Tibial artery (tissue), 4 donors: ENCODE results near the gene ADAM15.

Source experiments
- DNase-seq, 2 donors: peaks; one replicate each; pipeline ENCODE4 v3.0.0-alpha.2; 2019
- H3K27ac ChIP-seq, 2 donors: fragments of 200-600 bp; sonication (generic) in 1 of 2; 1 replicate in 1 of 2; 2 replicates in 1 of 2; pipeline ENCODE4 v1.5.1; 2018 to 2019; ENCODE audit warnings: mild to moderate bottlenecking in 1 of 2
- H3K27me3 ChIP-seq, 2 donors: fragments of 200-600 bp; sonication (generic) in 1 of 2; one replicate each; pipeline versions ENCODE4 v1.5.1 to v1.6.0; 2016 to 2019
- H3K36me3 ChIP-seq, 3 donors: fragments of 200-600 bp; sonication (generic) in 2 of 3; one replicate each; pipeline ENCODE4 v1.5.1; 2016 to 2019; ENCODE audit warnings: mild to moderate bottlenecking in 2 of 3
- H3K4me1 ChIP-seq, 4 donors: fragments of 200-600 bp; sonication (generic) in 2 of 4; 1 replicate in 3 of 4; 2 replicates in 1 of 4; pipeline ENCODE4 v1.5.1; 2016 to 2019
- H3K4me3 ChIP-seq, 2 donors: fragments of 200-600 bp; sonication (generic) in 1 of 2; 1 replicate in 1 of 2; 2 replicates in 1 of 2; pipeline ENCODE4 v1.5.1; 2018 to 2019; ENCODE audit warnings: mild to moderate bottlenecking in 2 of 2
- H3K9me3 ChIP-seq, 3 donors: fragments of 200-600 bp; sonication (generic) in 1 of 3; one replicate each; pipeline ENCODE4 v1.5.1; 2016 to 2019
- intact Hi-C: fragments of 100-400 bp; cut with DNase I; formaldehyde crosslinking; loops from one replicate; pipeline ENCODE4 v1.15.0; 2023; ENCODE audit warnings: low total_unique reads
- TF ChIP-seq, protein P1 (sequence below), 2 experiments: fragments of 200-600 bp in 1 of 2; fragments of 450-650 bp in 1 of 2; IDR thresholded peaks; one replicate each; pipeline ENCODE4 v1.5.1; 2017 to 2019; ENCODE audit warnings: antibody characterized with exemption in 2 of 2, mild to moderate bottlenecking in 1 of 2, moderate library complexity in 1 of 2

Gene ADAM15

DNA sequence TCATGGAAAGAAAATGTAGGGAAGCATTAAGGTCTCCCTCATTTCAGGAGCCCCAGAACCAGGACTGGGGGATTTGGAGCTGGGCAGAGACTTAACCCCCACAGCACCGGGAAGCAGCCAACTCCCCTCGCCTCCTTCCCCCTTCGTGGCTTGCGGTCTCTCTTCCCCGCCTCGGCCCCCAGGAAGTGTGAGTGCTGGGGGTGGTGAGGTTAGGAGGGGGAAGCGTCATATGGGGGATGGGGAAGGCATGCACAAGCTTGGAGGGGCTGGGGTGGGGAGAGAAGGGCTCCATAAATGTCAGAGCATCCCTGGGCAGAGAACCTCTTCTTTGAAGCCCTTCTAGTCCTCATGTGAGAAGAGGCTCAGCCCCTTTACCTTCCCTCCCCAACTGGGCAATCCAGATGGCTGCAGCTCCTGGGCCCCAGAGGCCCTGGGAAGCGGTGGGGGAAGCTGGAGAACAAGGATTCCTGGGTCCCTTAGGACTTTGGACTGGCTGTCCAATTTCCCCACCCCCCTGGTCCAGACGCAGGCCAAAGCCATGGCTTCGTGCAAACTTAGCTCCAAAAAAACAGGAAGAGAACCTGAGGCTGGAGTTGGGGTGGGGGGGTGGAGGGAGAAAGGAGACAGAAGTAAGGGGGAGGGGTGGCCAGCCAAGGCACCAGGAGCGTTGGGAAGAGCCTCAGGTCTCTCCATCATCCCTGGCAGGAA, 40.8 kb upstream of the ADAM15 start:
- H3K36me3 ChIP-seq, result peaks cover 0 to 30% (median 11%) of the 10 kb centered on the region in 3 donors

GRCh38 chr1:155011004-155011416, 40.1 kb upstream of the ADAM15 start:
- H3K27ac ChIP-seq, result peak overlapping the region; percentile 59 to 65
- H3K4me3 ChIP-seq, result no peak overlapping the region
- H3K36me3 ChIP-seq, result peaks cover 0 to 36% (median 15%) of the 10 kb centered on the region in 3 donors
- H3K27me3 ChIP-seq, result no peaks in the 10 kb centered on the region
- intact Hi-C loops, result no loop called here
- DNase-seq, result peak in 1 of 2 donors; percentile 58
- H3K9me3 ChIP-seq, result no peaks in the 10 kb centered on the region
- TF ChIP-seq, protein P1, sequence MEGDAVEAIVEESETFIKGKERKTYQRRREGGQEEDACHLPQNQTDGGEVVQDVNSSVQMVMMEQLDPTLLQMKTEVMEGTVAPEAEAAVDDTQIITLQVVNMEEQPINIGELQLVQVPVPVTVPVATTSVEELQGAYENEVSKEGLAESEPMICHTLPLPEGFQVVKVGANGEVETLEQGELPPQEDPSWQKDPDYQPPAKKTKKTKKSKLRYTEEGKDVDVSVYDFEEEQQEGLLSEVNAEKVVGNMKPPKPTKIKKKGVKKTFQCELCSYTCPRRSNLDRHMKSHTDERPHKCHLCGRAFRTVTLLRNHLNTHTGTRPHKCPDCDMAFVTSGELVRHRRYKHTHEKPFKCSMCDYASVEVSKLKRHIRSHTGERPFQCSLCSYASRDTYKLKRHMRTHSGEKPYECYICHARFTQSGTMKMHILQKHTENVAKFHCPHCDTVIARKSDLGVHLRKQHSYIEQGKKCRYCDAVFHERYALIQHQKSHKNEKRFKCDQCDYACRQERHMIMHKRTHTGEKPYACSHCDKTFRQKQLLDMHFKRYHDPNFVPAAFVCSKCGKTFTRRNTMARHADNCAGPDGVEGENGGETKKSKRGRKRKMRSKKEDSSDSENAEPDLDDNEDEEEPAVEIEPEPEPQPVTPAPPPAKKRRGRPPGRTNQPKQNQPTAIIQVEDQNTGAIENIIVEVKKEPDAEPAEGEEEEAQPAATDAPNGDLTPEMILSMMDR (IDR thresholded peaks at IDR 0.05), result no peak
- peaks cover 0 to 76% (median 46%) of the 10 kb centered on the region in 4 donors for H3K4me1 ChIP-seq

More for the DNA sequence above, 40.8 kb upstream of the ADAM15 start:
- H3K4me3 ChIP-seq, result no peak overlapping the region
- H3K9me3 ChIP-seq, result no peaks in the 10 kb centered on the region
- no peak for DNase-seq
- no peaks in the 10 kb centered on the region for H3K27me3 ChIP-seq
- TF ChIP-seq, protein P1 (IDR thresholded peaks at IDR 0.05), result no peak
- peak overlapping the region; percentile 59 to 65 for H3K27ac ChIP-seq
- peaks cover 0 to 83% (median 52%) of the 10 kb centered on the region in 4 donors for H3K4me1 ChIP-seq
- intact Hi-C loops, result no loop called here

- H3K27me3 ChIP-seq, result no peaks in the 10 kb centered on the region
- H3K4me1 ChIP-seq, result peaks cover 0 to 71% (median 41%) of the 10 kb centered on the region in 4 donors
- no peaks in the 10 kb centered on the region for H3K9me3 ChIP-seq
- H3K4me3 ChIP-seq, result no peak overlapping the region
- peaks cover 0 to 41% (median 20%) of the 10 kb centered on the region in 3 donors for H3K36me3 ChIP-seq
- TF ChIP-seq, protein P1 (IDR thresholded peaks at IDR 0.05), result no peak
- intact Hi-C loops, result no loop called here
- H3K27ac ChIP-seq, result peak overlapping the region; percentile 59 to 65
- no peak for DNase-seq
Measured at GRCh38 chr1:155011437-155012025, 39.6 kb upstream of the ADAM15 start.

DNA sequence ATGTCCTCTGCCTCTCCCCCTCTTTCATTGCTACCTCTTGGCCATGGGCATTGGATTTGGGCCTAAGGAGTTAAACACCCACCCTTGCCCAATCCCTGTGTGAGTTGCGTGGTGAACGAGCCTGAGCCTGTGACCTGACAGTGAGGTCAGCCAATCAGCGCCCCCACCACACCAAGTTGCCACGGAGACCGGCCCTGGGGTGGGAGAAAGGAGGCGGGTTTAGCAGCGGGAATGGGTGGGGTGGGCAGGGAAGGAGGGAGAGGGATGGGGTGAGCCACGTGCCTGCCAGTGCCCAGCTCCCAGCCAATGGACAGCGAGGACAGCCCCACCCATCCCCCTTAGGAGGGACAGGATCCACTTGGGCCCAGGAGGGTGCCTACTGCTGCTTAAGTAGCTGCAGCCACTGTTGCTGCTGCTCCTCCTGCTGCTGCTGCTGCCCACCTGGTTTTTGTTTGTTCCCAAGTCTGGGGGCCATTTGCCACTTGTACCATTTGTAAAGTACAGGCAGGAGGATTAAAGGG, 39.0 kb upstream of the ADAM15 start:
- no peaks in the 10 kb centered on the region for H3K9me3 ChIP-seq
- peak overlapping the region; percentile 59 to 65 for H3K27ac ChIP-seq
- TF ChIP-seq, protein P1 (IDR thresholded peaks at IDR 0.05), result no peak
- H3K4me3 ChIP-seq, result no peak overlapping the region
- peaks cover 0 to 43% (median 24%) of the 10 kb centered on the region in 3 donors for H3K36me3 ChIP-seq
- intact Hi-C loops, result no loop called here
- H3K27me3 ChIP-seq, result no peaks in the 10 kb centered on the region
- peaks cover 0 to 70% (median 41%) of the 10 kb centered on the region in 4 donors for H3K4me1 ChIP-seq
- peak; percentile 68 to 88 for DNase-seq

GRCh38 chr1:155012776-155013602, 38.1 kb upstream of the ADAM15 start:
- intact Hi-C loops, result no loop called here
- H3K27ac ChIP-seq, result peak overlapping the region in 1 of 2 donors; percentile 65
- H3K4me3 ChIP-seq, result no peak overlapping the region
- DNase-seq, result no peak
- H3K36me3 ChIP-seq, result peaks cover 0 to 43% (median 24%) of the 10 kb centered on the region in 3 donors
- peaks cover 0 to 70% (median 41%) of the 10 kb centered on the region in 4 donors for H3K4me1 ChIP-seq
- no peaks in the 10 kb centered on the region for H3K27me3 ChIP-seq
- TF ChIP-seq, protein P1 (IDR thresholded peaks at IDR 0.05), result no peak
- no peaks in the 10 kb centered on the region for H3K9me3 ChIP-seq
